Measurements from ENCODE around the gene SBNO2.
"Not testable (repeated sequence)": the region's sequence is repeated elsewhere in the genome, so short reads cannot be mapped to it uniquely, and the experiment has no call there.

SBNO2 gene

GRCh38 chr19:1173845-1174809 lies at the start of gene SBNO2:
TSS of gene SBNO2 (minus strand) at chr19:1174268. CDS start at chr19:1154276, 19,992 bp downstream.
- DNase-seq (ENCODE audit: low spot score), result peak; percentile 79

- DNase-seq (ENCODE audit: low spot score), result no peak
Observed at GRCh38 chr19:1223018-1223855, 49.2 kb upstream of the SBNO2 start.

- DNase-seq (ENCODE audit: low spot score), result no peak
Observed at GRCh38 chr19:1222394-1222793, 48.3 kb upstream of the SBNO2 start.

- no peak for DNase-seq (ENCODE audit: low spot score)
Observed at GRCh38 chr19:1221904-1222255, 47.8 kb upstream of the SBNO2 start.

- DNase-seq (ENCODE audit: low spot score), result peak; percentile 79
Observed at GRCh38 chr19:1220976-1221903, 47.2 kb upstream of the SBNO2 start.

- DNase-seq (ENCODE audit: low spot score), result no peak
Observed at GRCh38 chr19:1220477-1220930, 46.4 kb upstream of the SBNO2 start.

- peak; percentile 39 for DNase-seq (ENCODE audit: low spot score)
Observed at GRCh38 chr19:1219786-1220476, 45.9 kb upstream of the SBNO2 start.

GRCh38 chr19:1218751-1219567 lies 44.9 kb upstream of the SBNO2 start:
- DNase-seq (ENCODE audit: low spot score), result no peak

- no peak for DNase-seq (ENCODE audit: low spot score)
Observed at GRCh38 chr19:1217366-1217765, 43.3 kb upstream of the SBNO2 start.

GRCh38 chr19:1216756-1217155 lies 42.7 kb upstream of the SBNO2 start:
- no peak for DNase-seq (ENCODE audit: low spot score)

GRCh38 chr19:1214862-1215731 lies 41.0 kb upstream of the SBNO2 start:
- peak; percentile 60 for DNase-seq (ENCODE audit: low spot score)

- DNase-seq (ENCODE audit: low spot score), result no peak
Observed at GRCh38 chr19:1214299-1214861, 40.3 kb upstream of the SBNO2 start.

GRCh38 chr19:1213391-1214286 lies 39.6 kb upstream of the SBNO2 start:
- DNase-seq (ENCODE audit: low spot score), result peak; percentile 84

GRCh38 chr19:1211494-1212234 lies 37.6 kb upstream of the SBNO2 start:
- DNase-seq (ENCODE audit: low spot score), result no peak

GRCh38 chr19:1210227-1210538 lies 36.1 kb upstream of the SBNO2 start:
- no peak for DNase-seq (ENCODE audit: low spot score)

GRCh38 chr19:1208830-1209229 lies 34.8 kb upstream of the SBNO2 start:
- DNase-seq (ENCODE audit: low spot score), result not testable (repeated sequence)

GRCh38 chr19:1206864-1207450 lies 32.9 kb upstream of the SBNO2 start:
- no peak for DNase-seq (ENCODE audit: low spot score)
